GM23248 (cell line): ENCODE data around the gene KCNJ1.

ENCODE experiments used
- EZH2 ChIP-seq: fragments of 200-600 bp; sonication (generic); IDR thresholded peaks from 2 replicates; pipeline ENCODE4 v1.6.1; 2018; ENCODE audit warnings: antibody characterized with exemption, mild to moderate bottlenecking; ENCODE audit not compliant: insufficient read depth, poor library complexity, severe bottlenecking
- EZH2phosphoT487 ChIP-seq: fragments of 200-600 bp; sonication (generic); IDR thresholded peaks from 2 replicates; pipeline ENCODE4 v1.6.1; 2018; ENCODE audit warnings: antibody characterized with exemption, moderate library complexity, mild to moderate bottlenecking, low read depth; ENCODE audit not compliant: insufficient read depth

GRCh38 chr11:128835741-128836430 lies 31.2 kb downstream of the KCNJ1 start:
- no peak for TF ChIP-seq EZH2
- TF ChIP-seq EZH2phosphoT487: no peak
